HepG2 (cell line): Measurements from ENCODE around the gene DAGLB.

Experiments used
- CBX2 ChIP-seq, 2 experiments: fragments of 200-600 bp in 1 of 2; sonication (generic); formaldehyde crosslinking in 1 of 2; IDR thresholded peaks; 2 replicates each; pipeline versions ENCODE4 v1.7.0 to v1.8.1; 2018 to 2022; ENCODE audit warnings: low read depth in 2 of 2, low read length in 1 of 2, mild to moderate bottlenecking in 1 of 2, missing genetic modification reagents in 1 of 2
- ZFP36L2 ChIP-seq: sonication (generic); formaldehyde crosslinking; IDR thresholded peaks from 2 replicates; pipeline ENCODE4 v1.4.0; 2020; ENCODE audit warnings: missing genetic modification reagents
- ZNF484 ChIP-seq: sonication (generic); formaldehyde crosslinking; IDR thresholded peaks from 2 replicates; pipeline ENCODE4 v1.5.1; 2020; ENCODE audit warnings: mild to moderate bottlenecking, low read depth, missing genetic modification reagents, borderline replicate concordance
- TF ChIP-seq, protein P1 (sequence below): sonication (generic); formaldehyde crosslinking; IDR thresholded peaks from 2 replicates; pipeline ENCODE4 v1.5.1; 2020; ENCODE audit warnings: mild to moderate bottlenecking, missing genetic modification reagents, moderate library complexity
- TF ChIP-seq, protein P2 (sequence below): IDR thresholded peaks from 2 replicates; pipeline ENCODE4 v1.6.1; 2016; ENCODE audit warnings: missing biosample characterization, missing genetic modification reagents, low read depth
- TF ChIP-seq, protein P3 (sequence below): sonication (generic); formaldehyde crosslinking; IDR thresholded peaks from 2 replicates; pipeline ENCODE4 v1.5.0; 2020; ENCODE audit warnings: mild to moderate bottlenecking, missing genetic modification reagents, moderate library complexity

DNA sequence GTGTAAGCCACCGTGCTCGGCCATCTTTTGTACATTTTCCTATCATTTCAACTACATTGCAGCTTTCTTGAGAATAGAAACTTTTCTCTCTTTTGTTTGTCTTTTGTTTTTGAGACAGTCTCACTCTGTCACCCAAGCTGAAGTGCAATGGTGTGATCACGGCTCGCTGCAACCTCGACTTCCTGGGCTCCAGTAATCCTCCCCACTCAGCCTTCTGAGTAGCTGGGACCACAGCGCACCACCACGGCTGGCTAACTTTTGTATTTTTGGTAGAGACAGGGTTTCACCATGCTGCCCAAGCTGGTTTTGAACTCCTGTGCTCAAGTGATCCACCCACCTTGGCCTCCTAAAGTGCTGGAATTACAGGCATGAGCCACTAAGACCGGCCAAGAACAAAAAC lies 31.3 kb upstream of the DAGLB start:
- TF ChIP-seq ZFP36L2 (CRISPR knock-in tag) (no peak), ZNF484 (no peak), CBX2 (IDR thresholded peaks at IDR 0.05; ENCODE audit: low read depth, low read length) (no peak), CBX2 (CRISPR knock-in tag; IDR thresholded peaks at IDR 0.05; ENCODE audit: low read depth) (no peak)
- TF ChIP-seq, protein P1, sequence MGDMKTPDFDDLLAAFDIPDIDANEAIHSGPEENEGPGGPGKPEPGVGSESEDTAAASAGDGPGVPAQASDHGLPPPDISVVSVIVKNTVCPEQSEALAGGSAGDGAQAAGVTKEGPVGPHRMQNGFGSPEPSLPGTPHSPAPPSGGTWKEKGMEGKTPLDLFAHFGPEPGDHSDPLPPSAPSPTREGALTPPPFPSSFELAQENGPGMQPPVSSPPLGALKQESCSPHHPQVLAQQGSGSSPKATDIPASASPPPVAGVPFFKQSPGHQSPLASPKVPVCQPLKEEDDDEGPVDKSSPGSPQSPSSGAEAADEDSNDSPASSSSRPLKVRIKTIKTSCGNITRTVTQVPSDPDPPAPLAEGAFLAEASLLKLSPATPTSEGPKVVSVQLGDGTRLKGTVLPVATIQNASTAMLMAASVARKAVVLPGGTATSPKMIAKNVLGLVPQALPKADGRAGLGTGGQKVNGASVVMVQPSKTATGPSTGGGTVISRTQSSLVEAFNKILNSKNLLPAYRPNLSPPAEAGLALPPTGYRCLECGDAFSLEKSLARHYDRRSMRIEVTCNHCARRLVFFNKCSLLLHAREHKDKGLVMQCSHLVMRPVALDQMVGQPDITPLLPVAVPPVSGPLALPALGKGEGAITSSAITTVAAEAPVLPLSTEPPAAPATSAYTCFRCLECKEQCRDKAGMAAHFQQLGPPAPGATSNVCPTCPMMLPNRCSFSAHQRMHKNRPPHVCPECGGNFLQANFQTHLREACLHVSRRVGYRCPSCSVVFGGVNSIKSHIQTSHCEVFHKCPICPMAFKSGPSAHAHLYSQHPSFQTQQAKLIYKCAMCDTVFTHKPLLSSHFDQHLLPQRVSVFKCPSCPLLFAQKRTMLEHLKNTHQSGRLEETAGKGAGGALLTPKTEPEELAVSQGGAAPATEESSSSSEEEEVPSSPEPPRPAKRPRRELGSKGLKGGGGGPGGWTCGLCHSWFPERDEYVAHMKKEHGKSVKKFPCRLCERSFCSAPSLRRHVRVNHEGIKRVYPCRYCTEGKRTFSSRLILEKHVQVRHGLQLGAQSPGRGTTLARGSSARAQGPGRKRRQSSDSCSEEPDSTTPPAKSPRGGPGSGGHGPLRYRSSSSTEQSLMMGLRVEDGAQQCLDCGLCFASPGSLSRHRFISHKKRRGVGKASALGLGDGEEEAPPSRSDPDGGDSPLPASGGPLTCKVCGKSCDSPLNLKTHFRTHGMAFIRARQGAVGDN, result no peak
- TF ChIP-seq, protein P2, sequence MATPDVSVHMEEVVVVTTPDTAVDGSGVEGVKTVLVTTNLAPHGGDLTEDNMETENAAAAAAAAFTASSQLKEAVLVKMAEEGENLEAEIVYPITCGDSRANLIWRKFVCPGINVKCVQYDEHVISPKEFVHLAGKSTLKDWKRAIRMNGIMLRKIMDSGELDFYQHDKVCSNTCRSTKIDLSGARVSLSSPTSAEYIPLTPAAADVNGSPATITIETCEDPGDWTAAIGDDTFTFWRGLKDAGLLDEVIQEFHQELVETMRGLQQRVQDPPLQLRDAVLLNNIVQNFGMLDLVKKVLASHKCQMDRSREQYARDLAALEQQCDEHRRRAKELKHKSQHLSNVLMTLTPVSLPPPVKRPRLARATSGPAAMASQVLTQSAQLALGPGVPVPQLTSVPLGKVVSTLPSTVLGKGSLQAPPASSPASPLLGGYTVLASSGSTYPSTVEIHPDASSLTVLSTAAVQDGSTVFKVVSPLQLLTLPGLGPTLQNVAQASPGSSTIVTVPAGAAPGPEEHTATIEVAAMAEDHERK (CRISPR knock-in tag), result no peak
- TF ChIP-seq, protein P3, sequence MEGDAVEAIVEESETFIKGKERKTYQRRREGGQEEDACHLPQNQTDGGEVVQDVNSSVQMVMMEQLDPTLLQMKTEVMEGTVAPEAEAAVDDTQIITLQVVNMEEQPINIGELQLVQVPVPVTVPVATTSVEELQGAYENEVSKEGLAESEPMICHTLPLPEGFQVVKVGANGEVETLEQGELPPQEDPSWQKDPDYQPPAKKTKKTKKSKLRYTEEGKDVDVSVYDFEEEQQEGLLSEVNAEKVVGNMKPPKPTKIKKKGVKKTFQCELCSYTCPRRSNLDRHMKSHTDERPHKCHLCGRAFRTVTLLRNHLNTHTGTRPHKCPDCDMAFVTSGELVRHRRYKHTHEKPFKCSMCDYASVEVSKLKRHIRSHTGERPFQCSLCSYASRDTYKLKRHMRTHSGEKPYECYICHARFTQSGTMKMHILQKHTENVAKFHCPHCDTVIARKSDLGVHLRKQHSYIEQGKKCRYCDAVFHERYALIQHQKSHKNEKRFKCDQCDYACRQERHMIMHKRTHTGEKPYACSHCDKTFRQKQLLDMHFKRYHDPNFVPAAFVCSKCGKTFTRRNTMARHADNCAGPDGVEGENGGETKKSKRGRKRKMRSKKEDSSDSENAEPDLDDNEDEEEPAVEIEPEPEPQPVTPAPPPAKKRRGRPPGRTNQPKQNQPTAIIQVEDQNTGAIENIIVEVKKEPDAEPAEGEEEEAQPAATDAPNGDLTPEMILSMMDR (CRISPR knock-in tag), result no peak
